GM23248 (cell line): ENCODE results near the gene ACTN2. TPM values are rescaled to one million over a fixed set of nuclear protein-coding genes. Genes with fewer than 3 reads are reported as not detected.
"Not testable (repeated sequence)": the region's sequence is repeated elsewhere in the genome, so short reads cannot be mapped to it uniquely, and the experiment has no call there.

Experiments used
- DNase-seq: peaks from one replicate; pipeline ENCODE4 v3.0.0-alpha.2; 2015
- H2AFZ ChIP-seq: fragments of 200-600 bp; sonication (generic); 2 replicates; pipeline ENCODE4 v1.6.1; 2016; ENCODE audit warnings: antibody characterized with exemption
- H3F3A ChIP-seq: fragments of 200-600 bp; sonication (generic); 2 replicates; pipeline ENCODE4 v1.6.1; 2016; ENCODE audit warnings: mild to moderate bottlenecking, antibody characterized with exemption, mixed run types; ENCODE audit not compliant: insufficient read depth
- H3K27ac ChIP-seq: fragments of 200-600 bp; sonication (generic); 2 replicates; pipeline ENCODE4 v1.5.1; 2016; ENCODE audit warnings: mild to moderate bottlenecking
- H3K27me3 ChIP-seq: fragments of 200-600 bp; sonication (generic); replicated peaks from 2 replicates; pipeline ENCODE4 v1.6.1; 2016; ENCODE audit warnings: mild to moderate bottlenecking; ENCODE audit not compliant: insufficient read depth
- H3K36me3 ChIP-seq: fragments of 200-600 bp; sonication (generic); 2 replicates; pipeline ENCODE4 v1.6.1; 2016; ENCODE audit warnings: low read depth, mild to moderate bottlenecking
- H3K4me1 ChIP-seq: fragments of 200-600 bp; sonication (generic); 2 replicates; pipeline ENCODE4 v1.6.1; 2016; ENCODE audit warnings: mild to moderate bottlenecking; ENCODE audit not compliant: insufficient read depth
- H3K4me2 ChIP-seq: fragments of 200-600 bp; sonication (generic); one replicate; pipeline ENCODE4 v1.6.1; 2016; ENCODE audit warnings: mild to moderate bottlenecking; ENCODE audit not compliant: unreplicated experiment
- H3K4me3 ChIP-seq: fragments of 200-600 bp; sonication (generic); 2 replicates; pipeline ENCODE4 v1.5.1; 2016; ENCODE audit warnings: mild to moderate bottlenecking
- H3K79me2 ChIP-seq: fragments of 200-600 bp; sonication (generic); 2 replicates; pipeline ENCODE4 v1.6.1; 2016; ENCODE audit warnings: mild to moderate bottlenecking; ENCODE audit not compliant: insufficient read depth
- H3K9ac ChIP-seq: fragments of 200-600 bp; sonication (generic); 2 replicates; pipeline ENCODE4 v1.6.1; 2016; ENCODE audit warnings: mild to moderate bottlenecking
- H3K9me2 ChIP-seq: fragments of 200-600 bp; sonication (generic); 2 replicates; pipeline ENCODE4 v1.6.1; 2016; ENCODE audit warnings: mixed run types, mild to moderate bottlenecking, moderate library complexity; ENCODE audit not compliant: insufficient read depth
- H3K9me3 ChIP-seq: fragments of 200-600 bp; sonication (generic); one replicate; pipeline ENCODE4 v1.6.1; 2017; ENCODE audit warnings: low read depth
- H4K20me1 ChIP-seq: fragments of 200-600 bp; sonication (generic); 2 replicates; pipeline ENCODE4 v1.6.0; 2016; ENCODE audit not compliant: insufficient read depth
- EZH2 ChIP-seq: fragments of 200-600 bp; sonication (generic); IDR thresholded peaks from 2 replicates; pipeline ENCODE4 v1.6.1; 2018; ENCODE audit warnings: antibody characterized with exemption, mild to moderate bottlenecking; ENCODE audit not compliant: insufficient read depth, poor library complexity, severe bottlenecking
- EZH2phosphoT487 ChIP-seq: fragments of 200-600 bp; sonication (generic); IDR thresholded peaks from 2 replicates; pipeline ENCODE4 v1.6.1; 2018; ENCODE audit warnings: antibody characterized with exemption, moderate library complexity, mild to moderate bottlenecking, low read depth; ENCODE audit not compliant: insufficient read depth
- WGBS, 2 experiments: methylation state at CpG; one replicate each; pipeline ENCODE4 v1.1.6; 2015 to 2017; ENCODE audit warnings: low lambda C conversion rate in 2 of 2, low coverage in 1 of 2; ENCODE audit errors: missing lambda C conversion rate in 2 of 2; 5-methylcytosine and 5-hydroxymethylcytosine counted together
- in situ Hi-C: fragments of 300-500 bp; cut with MboI; formaldehyde crosslinking; loops from 2 replicates; pipeline ENCODE4 v1.15.0; 2020
- polyA plus RNA-seq: library from polyadenylated mRNA; unstranded; fragments of >200 nt; fragmentation: Nextera tagmentation; extraction: Ambion mirVana; gene quantifications from 2 replicates; pipeline ENCODE4 v1.2.1, GENCODE V29; 2016
- total RNA-seq: library from RNA; depleted of rRNA; stranded (reverse); fragments of >200 nt; shearing (Covaris generic); gene quantifications from 2 replicates; pipeline ENCODE4 v1.2.3, GENCODE V29; 2014

Gene ACTN2
- total and polyA plus RNA-seq, 2 experiments from 2014 or later = not detected

DNA sequence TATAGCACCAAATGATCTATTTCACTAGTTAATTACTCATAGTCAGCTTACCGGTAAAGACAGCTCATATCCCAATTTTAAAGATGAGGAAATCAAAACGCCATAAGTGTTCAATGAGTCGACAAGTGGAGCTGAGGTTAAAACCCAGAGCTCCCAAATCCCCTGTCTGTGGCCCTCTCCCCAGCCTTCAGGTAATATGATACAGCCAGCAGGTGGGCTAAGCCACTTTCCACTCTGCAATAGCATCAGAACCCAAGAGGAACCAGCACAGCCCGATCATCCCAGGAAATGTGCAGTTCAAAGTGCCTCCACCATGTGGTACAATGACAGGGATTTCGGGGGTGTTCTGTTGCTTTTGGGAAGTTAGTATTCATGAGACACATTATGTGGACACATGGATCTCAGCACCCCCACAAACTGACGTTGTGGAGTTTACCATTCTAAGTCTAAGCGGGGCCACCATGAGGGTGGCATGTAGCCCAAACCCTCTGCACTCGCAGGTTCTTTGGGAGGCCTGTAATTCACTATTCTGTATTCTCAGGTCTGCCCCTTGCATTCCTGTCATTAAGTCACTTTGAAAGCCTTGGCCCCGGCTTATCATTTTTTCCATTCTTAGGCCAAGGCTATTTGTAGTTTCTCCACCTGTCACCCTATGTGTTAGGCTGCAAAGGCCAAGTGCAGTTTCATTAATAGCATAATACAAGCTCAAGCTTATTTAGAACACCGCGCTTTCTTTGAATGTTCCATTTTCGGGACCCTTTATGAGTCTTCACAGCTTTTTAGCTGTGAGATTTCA, 26.3 kb upstream of the ACTN2 start:
- Histone ChIP-seq H2AFZ (no peak overlapping the region), H3K9me3 (no peaks in the 10 kb centered on the region), H3K4me2 (no peak overlapping the region), H3K9me2 (no peaks in the 10 kb centered on the region), H3K27ac (no peak overlapping the region), H3K9ac (no peak overlapping the region), H3F3A (no peaks in the 10 kb centered on the region), H3K79me2 (no peaks in the 10 kb centered on the region), H3K36me3 (no peaks in the 10 kb centered on the region), H3K27me3 (no peaks in the 10 kb centered on the region), H4K20me1 (no peaks in the 10 kb centered on the region), H3K4me3 (no peak overlapping the region), H3K4me1 (no peaks in the 10 kb centered on the region)
- in situ Hi-C loops = no loop called here
- TF ChIP-seq EZH2 (no peak), EZH2phosphoT487 (no peak)
- DNase-seq = no peak
- 32 to 35% methylated on average over 12 of the region's 12 CpGs for WGBS, 2 experiments

DNA sequence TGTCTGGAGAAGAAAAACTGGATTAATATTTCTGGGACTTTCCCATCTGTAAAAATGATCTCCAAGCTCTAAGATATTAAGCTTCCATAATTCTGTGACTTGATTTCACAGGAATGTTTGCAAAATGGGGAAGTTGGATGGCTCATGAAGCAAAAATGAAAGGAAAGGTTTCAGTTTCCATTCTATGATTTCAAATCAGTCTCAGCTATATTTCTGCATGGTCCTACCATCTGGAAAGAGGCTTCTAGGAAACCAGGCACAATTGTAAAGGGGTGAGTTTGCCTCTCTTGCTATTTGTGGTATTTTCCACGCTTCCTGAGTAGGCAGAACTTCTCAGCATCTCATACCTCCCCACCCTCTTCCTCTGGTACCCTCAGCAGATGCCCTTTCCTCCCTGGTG, 22.4 kb upstream of the ACTN2 start:
- no peak for DNase-seq
- 4 to 7% methylated on average over 1 of the region's 1 CpG for WGBS, 2 experiments
- in situ Hi-C loops = no loop called here
- H3K4me2 ChIP-seq = no peak overlapping the region
- H3K27ac ChIP-seq = no peak overlapping the region
- no peaks in the 10 kb centered on the region for H3K9me3 ChIP-seq
- H3K9me2 ChIP-seq = no peaks in the 10 kb centered on the region
- no peaks in the 10 kb centered on the region for H3K27me3 ChIP-seq
- no peaks in the 10 kb centered on the region for H3K79me2 ChIP-seq
- H3F3A ChIP-seq = no peaks in the 10 kb centered on the region
- H3K9ac ChIP-seq = no peak overlapping the region
- no peaks in the 10 kb centered on the region for H4K20me1 ChIP-seq
- TF ChIP-seq EZH2phosphoT487 (no peak), EZH2 (no peak)
- H3K4me1 ChIP-seq = no peaks in the 10 kb centered on the region
- no peak overlapping the region for H2AFZ ChIP-seq
- no peaks in the 10 kb centered on the region for H3K36me3 ChIP-seq
- no peak overlapping the region for H3K4me3 ChIP-seq

DNA sequence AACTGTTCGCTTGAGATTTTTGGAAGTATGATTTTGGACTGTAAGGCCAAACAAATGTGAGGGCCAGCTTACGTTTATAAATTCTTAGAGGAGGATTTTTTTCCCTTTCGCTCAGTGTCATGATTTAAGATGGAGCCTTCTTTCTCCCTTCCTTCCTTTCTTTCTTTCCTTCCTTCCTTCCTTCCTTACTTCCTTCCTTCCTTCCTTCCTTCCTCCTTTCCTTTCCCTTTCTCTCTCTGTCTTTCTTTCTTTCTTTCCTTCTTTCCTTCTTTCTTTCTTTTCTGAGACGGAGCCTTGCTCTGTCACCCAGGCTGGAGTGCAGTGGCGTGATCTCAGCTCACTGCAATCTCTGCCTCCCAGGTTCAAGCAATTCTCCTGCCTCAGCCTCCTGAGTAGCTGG, 17.4 kb upstream of the ACTN2 start:
- H4K20me1 ChIP-seq, H3K4me1 ChIP-seq, DNase-seq, H2AFZ ChIP-seq, H3K9me2 ChIP-seq, H3F3A ChIP-seq, H3K27ac ChIP-seq, H3K27me3 ChIP-seq, H3K4me2 ChIP-seq, H3K9me3 ChIP-seq, H3K4me3 ChIP-seq, H3K9ac ChIP-seq, H3K36me3 ChIP-seq, H3K79me2 ChIP-seq, in situ Hi-C loops: not testable (repeated sequence)
- WGBS, 2 experiments = 49 to 58% methylated on average over 5 of the region's 5 CpGs

DNA sequence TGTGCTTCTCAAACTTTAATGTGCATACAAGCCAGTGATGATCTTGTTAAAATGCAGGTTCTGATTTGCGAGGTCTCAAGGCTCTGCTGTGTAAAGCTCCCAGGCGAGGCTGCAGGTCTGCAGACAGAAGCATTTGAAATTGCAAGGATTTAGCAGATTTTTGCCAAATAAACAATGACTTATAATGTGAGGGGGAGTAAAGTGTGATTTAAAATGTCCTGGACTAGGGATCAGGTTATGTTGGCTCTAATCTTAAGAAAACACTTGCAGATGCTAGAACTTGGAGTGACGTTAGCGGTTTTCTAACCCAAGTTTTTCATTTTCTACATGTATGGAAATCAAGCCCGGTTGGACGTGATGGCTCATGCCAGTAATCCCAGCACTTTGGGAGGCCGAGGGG, 16.2 kb upstream of the ACTN2 start:
- Histone ChIP-seq H3K9ac (no peak overlapping the region), H3K4me3 (no peak overlapping the region), H3K27me3 (no peaks in the 10 kb centered on the region; the same call in 1 of the 2 replicates), H3K27ac (no peak overlapping the region), H3K9me3 (no peaks in the 10 kb centered on the region), H3K4me2 (no peak overlapping the region), H3K9me2 (no peaks in the 10 kb centered on the region), H3K4me1 (no peaks in the 10 kb centered on the region), H3K36me3 (no peaks in the 10 kb centered on the region), H3K79me2 (no peaks in the 10 kb centered on the region), H4K20me1 (no peaks in the 10 kb centered on the region), H2AFZ (no peak overlapping the region), H3F3A (no peaks in the 10 kb centered on the region)
- DNase-seq = no peak
- WGBS, 2 experiments = 10% methylated on average over 7 of the region's 7 CpGs
- in situ Hi-C loops = no loop called here
- TF ChIP-seq EZH2 (no peak), EZH2phosphoT487 (no peak)
